HG03060 (cell line): ENCODE data around the gene METTL17.
"Not testable (repeated sequence)": the region's sequence is repeated elsewhere in the genome, so short reads cannot be mapped to it uniquely, and the experiment has no call there.

ENCODE experiments used
- ATAC-seq: cut with Tn5 transposase; IDR thresholded peaks from one replicate; pipeline ENCODE4 v1.9.1; 2021; ENCODE audit warnings: low read depth, moderate number of reproducible peaks; ENCODE audit not compliant: unreplicated experiment

The METTL17 gene

GRCh38 chr14:20989471-20989786 lies 351 bp upstream of the METTL17 start:
- ATAC-seq, result no peak

GRCh38 chr14:20996521-20996920 lies 6.7 kb downstream of the METTL17 start:
- no peak for ATAC-seq

GRCh38 chr14:20997115-20997514 lies 7.3 kb downstream of the METTL17 start:
- no peak for ATAC-seq

- no peak for ATAC-seq
These were observed 7.8 kb downstream of the METTL17 start for GRCh38 chr14:20997564-20997963.

GRCh38 chr14:20998139-20998538 lies 8.4 kb downstream of the METTL17 start:
- ATAC-seq, result no peak

- ATAC-seq, result no peak
These were observed 9.0 kb downstream of the METTL17 start, which contains the start of gene SLC39A2 for GRCh38 chr14:20998674-20999366. TSS of gene SLC39A2 (plus strand) at chr14:20999293. CDS start at chr14:20999447, 154 bp downstream.

GRCh38 chr14:20999591-20999990 lies 9.8 kb downstream of the METTL17 start:
- ATAC-seq, result no peak

- no peak for ATAC-seq
These were observed 11.4 kb downstream of the METTL17 start for GRCh38 chr14:21001218-21001617.

- no peak for ATAC-seq
These were observed 14.1 kb downstream of the METTL17 start for GRCh38 chr14:21003788-21004346.

- not testable (repeated sequence) for ATAC-seq
These were observed 19.9 kb downstream of the METTL17 start for GRCh38 chr14:21009721-21010120.

GRCh38 chr14:21011136-21011535 lies 21.4 kb downstream of the METTL17 start:
- no peak for ATAC-seq

- no peak for ATAC-seq
These were observed 25.0 kb downstream of the METTL17 start for GRCh38 chr14:21014761-21015190.

- ATAC-seq, result no peak
These were observed 25.5 kb downstream of the METTL17 start for GRCh38 chr14:21015312-21015711.

- ATAC-seq, result no peak
These were observed 26.8 kb downstream of the METTL17 start for GRCh38 chr14:21016413-21017190.

GRCh38 chr14:21017528-21018245 lies 27.9 kb downstream of the METTL17 start:
- no peak for ATAC-seq

GRCh38 chr14:21018286-21018685 lies 28.5 kb downstream of the METTL17 start:
- ATAC-seq, result no peak

GRCh38 chr14:21018781-21019180 lies 29.0 kb downstream of the METTL17 start:
- no peak for ATAC-seq

- no peak for ATAC-seq
These were observed 29.6 kb downstream of the METTL17 start for GRCh38 chr14:21019366-21019765.

GRCh38 chr14:21020977-21021545 lies 31.3 kb downstream of the METTL17 start:
- no peak for ATAC-seq

GRCh38 chr14:21022686-21023085 lies 32.9 kb downstream of the METTL17 start:
- no peak for ATAC-seq

- no peak for ATAC-seq
These were observed 33.4 kb downstream of the METTL17 start for GRCh38 chr14:21023174-21023573.
